K562 (cell line): ENCODE results near the gene SLC9A7.

Source experiments
- HDGF ChIP-seq: fragments of 450-650 bp; IDR thresholded peaks from 2 replicates; pipeline ENCODE4 v1.6.1; 2016
- KDM1A ChIP-seq, 2 experiments: fragments of 450-650 bp; IDR thresholded peaks; 2 replicates each; pipeline ENCODE4 v1.6.1; 2016; ENCODE audit warnings: mild to moderate bottlenecking in 2 of 2
- NCOA1 ChIP-seq: fragments of 450-650 bp; IDR thresholded peaks from 2 replicates; pipeline ENCODE4 v1.6.1; 2016; ENCODE audit warnings: low read depth
- POLR3A ChIP-seq: IDR thresholded peaks from 2 replicates; pipeline ENCODE4 v1.6.1; 2011; ENCODE audit warnings: borderline replicate concordance, mild to moderate bottlenecking, moderate library complexity; ENCODE audit not compliant: insufficient read length, insufficient read depth; ENCODE audit errors: extremely low read depth
- TF ChIP-seq, protein P1 (sequence below): fragments of 250-450 bp; sonication (Bioruptor Pico); IDR thresholded peaks from 2 replicates; pipeline ENCODE4 v1.5.0; 2020; ENCODE audit warnings: mild to moderate bottlenecking, borderline replicate concordance

DNA sequence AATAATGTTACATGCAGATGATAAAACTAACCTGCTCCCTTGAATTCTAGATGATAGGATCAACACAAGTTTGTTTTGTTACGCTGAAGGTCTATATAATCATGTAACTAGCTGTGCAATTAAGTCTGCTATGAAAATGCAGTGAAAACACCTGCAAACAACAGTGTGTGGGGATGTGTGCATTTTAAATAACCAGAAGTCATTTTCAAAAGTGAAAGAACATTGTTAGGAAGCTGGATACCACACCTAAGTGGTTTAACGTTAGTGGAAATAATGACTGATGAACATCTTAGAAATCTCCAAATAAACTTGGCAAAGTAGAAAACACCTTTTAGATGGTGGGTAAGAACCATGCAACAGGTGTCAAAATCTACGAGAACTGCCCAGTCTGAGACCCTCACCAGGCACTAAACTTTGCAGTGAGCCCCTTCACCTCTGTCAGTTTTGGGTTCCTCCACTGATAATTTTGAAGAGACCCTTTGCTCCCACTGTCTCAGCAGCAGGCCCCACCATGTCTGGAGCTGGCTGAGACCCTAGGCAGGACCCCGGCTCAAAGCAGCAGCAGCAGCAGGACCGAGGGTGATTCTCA is 148.8 kb downstream of the SLC9A7 start:
- TF ChIP-seq, protein P1, sequence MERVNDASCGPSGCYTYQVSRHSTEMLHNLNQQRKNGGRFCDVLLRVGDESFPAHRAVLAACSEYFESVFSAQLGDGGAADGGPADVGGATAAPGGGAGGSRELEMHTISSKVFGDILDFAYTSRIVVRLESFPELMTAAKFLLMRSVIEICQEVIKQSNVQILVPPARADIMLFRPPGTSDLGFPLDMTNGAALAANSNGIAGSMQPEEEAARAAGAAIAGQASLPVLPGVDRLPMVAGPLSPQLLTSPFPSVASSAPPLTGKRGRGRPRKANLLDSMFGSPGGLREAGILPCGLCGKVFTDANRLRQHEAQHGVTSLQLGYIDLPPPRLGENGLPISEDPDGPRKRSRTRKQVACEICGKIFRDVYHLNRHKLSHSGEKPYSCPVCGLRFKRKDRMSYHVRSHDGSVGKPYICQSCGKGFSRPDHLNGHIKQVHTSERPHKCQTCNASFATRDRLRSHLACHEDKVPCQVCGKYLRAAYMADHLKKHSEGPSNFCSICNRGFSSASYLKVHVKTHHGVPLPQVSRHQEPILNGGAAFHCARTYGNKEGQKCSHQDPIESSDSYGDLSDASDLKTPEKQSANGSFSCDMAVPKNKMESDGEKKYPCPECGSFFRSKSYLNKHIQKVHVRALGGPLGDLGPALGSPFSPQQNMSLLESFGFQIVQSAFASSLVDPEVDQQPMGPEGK (CRISPR knock-in tag) = no peak
- TF ChIP-seq POLR3A (no peak), KDM1A (IDR thresholded peaks at IDR 0.05) (no peak), HDGF (no peak), NCOA1 (no peak)
